Cortex of kidney (tissue), 1 donor: ENCODE results near the gene ESYT1.
"Not testable (repeated sequence)": the region's sequence is repeated elsewhere in the genome, so short reads cannot be mapped to it uniquely, and the experiment has no call there.

Experiments
- DNase-seq: peaks from one replicate; lab custom pipeline; 2025; lab: John Stamatoyannopoulos, UW

Gene ESYT1

GRCh38 chr12:56155256-56155845 is 27.3 kb downstream of the ESYT1 start:
- no peak for DNase-seq

- DNase-seq = not testable (repeated sequence)
Observed at GRCh38 chr12:56156464-56157200, 28.6 kb downstream of the ESYT1 start.

DNA sequence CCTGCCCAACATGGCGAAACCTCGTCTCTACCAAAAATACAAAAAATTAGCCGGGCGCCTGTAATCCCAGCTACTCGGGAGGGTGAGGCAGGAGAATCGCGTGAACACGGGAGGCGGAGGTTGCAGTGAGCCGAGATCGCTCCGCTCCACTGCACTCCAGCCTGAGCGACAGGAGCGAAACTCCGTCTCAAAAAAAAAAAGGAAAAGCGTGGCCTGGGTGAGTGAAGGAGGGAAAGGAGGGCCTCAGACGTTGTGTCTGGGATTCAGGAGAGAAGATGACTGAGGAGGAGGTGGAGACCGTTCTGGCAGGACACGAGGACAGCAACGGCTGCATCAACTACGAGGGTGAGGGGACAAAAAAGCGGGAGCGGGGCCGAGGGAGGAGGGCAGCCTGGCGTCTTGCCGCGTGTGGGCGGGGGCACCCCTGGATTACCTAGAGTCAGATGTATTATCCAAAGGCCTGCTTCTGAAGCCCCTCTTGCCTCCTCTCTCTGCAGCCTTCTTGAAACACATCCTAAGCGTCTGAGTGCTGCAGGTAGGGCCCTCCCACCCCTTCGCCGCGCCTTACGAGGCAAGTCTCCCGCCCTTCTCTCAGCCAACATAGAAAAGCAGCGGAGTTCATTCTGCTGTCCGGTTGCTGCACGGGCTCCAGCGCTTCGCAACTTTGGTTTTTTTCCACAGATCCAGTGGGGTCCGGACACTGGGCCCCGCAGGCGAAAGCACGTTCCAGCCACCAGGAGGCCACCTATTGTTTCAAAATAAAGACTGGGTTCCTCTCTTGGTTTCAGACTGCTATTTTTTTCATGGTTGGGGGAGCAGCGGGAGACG is 29.3 kb downstream of the ESYT1 start:
- DNase-seq = no peak

- no peak for DNase-seq
Observed at GRCh38 chr12:56158029-56158925, 30.2 kb downstream of the ESYT1 start, which contains the start of gene MYL6. Gene MYL6 (plus strand): TSS chr12:56158359. CDS start chr12:56158402, 43 bp downstream.

DNA sequence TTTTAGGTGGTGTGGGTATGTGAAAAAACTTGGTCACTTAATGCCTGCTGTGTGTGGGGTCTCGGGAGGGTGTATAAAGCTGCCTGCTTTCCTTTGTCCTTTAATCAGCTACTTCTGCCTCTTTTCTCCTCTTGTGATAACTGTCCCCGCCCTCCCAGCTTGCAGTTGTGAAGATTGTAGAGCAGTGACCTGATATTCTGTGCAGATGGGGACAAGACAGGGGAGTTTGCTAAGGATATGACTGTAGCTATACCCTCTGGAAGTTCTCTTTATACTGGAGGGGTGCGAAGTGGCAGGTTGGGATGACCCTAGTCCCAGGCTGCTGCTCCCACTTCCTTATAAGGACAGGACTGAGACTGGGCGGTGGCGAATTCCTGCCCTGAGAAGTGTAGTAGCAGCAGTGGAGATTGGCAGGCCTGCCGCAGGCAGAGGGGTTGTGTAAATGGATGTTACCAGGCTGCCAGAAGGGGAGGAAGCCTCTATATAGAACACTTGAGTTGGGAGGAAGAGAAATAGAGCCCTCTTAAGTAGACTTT is 30.9 kb downstream of the ESYT1 start:
- DNase-seq = no peak

- no peak for DNase-seq
Observed at GRCh38 chr12:56159482-56160192, 31.6 kb downstream of the ESYT1 start.

GRCh38 chr12:56160193-56160763 is 32.2 kb downstream of the ESYT1 start:
- DNase-seq = no peak

GRCh38 chr12:56160894-56161689 is 33.0 kb downstream of the ESYT1 start:
- DNase-seq = no peak

DNA sequence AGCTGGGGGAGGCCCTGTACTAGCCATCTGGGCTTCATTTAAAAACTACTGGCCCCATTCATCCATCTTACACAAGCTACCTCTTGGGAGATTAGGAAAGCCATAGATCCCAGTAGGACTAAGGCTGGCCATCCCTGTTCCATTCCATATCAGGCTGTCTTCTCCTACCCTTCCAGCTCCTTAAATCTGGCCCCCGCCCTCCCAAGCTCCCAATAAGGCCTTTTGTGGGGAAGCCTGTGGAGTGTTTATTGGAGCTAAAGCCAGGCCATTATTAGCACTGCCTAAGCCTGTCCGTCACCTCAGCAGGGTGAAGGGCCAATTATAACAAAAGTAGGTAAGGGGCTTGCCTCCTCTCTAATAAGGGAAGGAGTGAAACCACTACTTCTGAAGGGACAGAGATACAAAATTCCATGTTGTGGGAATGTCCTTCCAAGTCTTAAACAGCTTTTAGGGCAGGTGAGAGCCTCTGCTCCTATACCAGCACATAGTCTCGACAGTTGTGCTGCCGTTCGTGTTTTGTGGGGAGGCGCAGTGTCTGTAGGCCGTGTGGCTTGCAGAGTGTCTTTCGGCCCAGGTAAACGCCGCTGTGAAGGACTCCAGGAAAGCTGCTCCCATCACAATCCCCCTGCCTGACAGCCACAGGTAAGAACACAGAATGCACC is 33.8 kb downstream of the ESYT1 start:
- no peak for DNase-seq

DNA sequence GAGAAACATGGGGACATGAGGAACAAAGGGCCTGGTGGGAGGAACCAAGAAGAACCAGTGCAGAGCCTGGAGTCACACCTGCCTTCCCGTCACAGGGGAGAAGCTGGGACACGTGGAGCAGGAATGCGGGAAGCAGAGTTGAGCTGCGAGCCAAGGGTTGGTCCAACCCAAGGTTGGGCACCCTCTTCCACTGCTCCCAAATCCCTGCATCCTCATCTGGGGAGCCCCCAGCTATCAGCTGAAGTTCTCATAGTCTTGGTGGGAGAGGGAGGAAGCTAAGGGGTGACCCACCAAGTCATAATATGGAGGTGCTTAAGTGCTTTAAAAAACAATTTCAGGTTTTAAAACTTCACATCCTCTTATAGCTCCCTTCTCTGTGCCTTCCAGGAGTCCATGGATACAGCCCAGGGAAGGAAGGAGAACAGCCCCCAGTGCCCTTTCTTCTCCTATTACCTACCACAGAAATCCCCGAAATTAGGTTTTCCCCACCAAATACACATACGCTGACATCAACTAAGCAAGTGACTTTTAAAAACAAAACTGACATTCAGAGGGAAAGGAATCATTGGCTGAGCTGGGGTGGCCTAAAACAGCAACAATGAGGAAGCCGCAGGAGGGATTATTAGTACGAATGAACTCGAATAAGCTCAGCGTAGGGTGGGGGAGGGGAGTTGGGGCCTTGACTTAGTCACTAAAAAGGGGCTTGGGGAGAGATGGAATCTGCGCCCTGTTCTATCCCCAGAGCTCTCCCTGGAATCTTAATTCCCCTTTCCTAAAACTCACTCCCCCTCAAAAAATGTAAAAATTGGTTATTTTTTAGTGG is 34.6 kb downstream of the ESYT1 start:
- no peak for DNase-seq

DNA sequence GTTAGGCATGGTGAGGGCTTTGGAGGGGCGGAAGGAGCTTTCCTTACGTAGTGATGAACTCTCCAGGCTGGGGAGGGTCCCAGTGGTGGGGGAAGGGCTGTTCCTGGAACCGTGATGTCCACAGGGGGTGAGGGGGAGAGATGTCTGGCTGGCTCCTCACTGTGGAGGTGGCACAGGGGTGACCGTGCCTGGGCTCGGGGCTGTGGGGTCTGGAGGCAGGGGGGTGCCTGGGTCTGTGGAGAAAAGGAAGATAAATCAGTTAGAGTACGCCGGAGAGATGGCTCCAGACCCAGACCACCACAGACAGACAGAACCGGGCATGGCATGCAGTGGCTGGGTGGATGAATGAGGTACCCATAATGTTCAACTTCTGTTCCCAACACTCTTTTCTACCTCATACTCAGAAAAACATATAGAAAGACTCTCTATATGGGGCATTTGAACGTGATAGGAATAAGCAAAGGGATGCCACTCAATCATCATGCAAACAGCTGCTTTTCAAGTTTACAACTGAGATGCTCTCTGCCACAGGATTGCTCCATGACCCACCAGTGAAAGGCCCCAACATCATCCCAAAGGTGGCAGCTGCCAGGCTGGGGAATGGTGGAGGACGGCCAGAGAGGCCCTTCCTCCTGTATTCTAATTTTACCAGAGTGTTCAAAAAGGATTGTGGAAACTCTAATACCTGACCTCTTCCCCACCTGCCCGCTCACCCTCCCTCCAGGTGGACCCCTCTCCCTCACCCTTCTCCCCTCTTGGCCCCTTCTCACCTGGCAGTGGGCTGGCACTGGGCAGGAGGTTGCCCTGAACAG is 35.7 kb downstream of the ESYT1 start:
- DNase-seq = no peak

GRCh38 chr12:56164345-56164729 is 36.3 kb downstream of the ESYT1 start:
- DNase-seq = no peak

- no peak for DNase-seq
Observed at GRCh38 chr12:56165369-56165768, 37.3 kb downstream of the ESYT1 start.

DNA sequence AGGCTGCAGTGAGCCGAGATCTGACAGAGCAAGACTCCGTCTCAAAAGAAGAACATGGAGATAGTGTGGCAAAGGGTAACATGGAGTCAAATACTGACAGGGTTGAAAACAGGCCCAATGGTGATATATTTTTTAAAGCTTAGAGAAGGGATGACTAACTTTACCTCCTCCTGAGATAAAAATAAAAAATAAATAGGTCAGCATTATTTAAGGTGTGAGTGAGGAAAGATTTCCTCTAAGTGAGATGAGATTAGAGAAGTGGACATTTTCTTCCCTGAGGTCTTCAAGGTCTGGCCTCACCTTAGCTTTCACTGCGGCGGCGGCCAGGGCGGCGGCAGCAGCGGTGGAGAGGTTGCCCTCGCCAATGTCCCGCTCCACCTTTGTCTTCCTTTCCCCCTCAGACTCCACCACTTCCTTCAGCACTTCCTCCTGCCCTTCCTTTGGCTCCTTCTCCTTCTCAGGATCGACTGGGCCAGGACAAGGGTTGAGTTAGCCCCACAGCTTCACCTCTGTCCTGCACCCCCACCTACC is 41.2 kb downstream of the ESYT1 start:
- DNase-seq = no peak

DNA sequence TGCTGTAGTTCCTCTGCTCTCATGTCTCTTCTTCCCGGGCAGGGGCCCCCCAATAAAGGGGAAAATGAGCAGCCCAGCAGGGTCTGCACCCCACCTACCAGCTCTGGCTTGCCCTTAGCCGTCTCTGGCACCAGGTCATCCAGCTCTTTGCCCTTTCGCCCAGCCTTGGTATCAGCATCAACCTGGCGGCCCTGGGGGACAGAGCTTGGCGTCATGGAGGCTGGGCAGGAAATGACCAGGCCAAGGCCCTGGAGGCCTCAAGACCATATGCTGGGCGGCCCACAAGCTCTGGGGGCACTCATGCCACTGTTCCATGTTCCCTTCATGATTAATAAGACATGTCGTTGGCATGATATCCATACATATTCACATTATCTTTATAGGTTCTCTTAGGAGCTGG is 44.8 kb downstream of the ESYT1 start:
- DNase-seq = no peak

DNA sequence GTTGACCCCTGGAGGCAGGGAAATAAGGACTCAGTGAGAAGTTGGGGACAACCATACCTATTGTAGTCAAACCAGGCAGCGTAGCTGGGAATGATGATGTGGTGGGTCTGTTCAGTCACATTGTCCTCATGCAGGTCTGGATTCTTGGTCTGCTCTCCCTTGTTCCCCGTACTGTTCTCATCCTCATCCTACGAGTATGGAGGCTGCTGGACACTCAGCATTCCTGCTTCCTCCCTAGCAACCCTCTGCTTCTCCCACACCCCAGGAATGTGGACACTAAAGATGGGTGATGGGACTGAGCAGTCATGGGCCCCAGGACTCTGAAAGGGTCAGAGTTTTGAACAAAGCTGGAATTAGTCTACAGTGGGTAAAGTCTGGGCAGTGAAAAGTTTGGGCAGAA is 50.3 kb downstream of the ESYT1 start:
- no peak for DNase-seq

DNA sequence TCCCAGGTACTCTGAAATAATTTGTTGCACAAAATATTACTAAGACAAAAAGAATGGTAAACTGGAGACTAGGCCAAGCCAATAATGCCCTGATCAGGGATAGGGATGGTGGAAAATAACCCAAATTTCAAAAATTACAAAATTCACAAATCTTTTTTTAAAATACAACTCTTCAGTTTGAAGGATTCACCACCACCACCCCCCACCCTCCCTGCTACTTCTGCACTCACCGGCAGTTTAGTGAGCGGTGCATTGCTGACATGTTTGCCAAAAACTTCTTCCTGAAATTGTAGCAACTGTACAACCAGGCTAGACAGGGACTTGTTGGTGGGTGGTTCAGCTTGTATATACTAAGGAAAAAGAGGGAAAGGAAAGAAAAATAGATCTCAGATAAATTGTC is 58.9 kb downstream of the ESYT1 start:
- DNase-seq = no peak
